CD4-positive, alpha-beta T cell treated with Interleukin-15 for 1 hour (primary cell): ENCODE measurements around the gene MIOX.
"Not testable (repeated sequence)": the region's sequence is repeated elsewhere in the genome, so short reads cannot be mapped to it uniquely, and the experiment has no call there.

ENCODE experiments used
- DNase-seq: peaks from one replicate; pipeline ENCODE4 v3.0.0-alpha.2; 2020

MIOX gene

GRCh38 chr22:50520184-50520583 is 33.5 kb downstream of the MIOX start:
- not testable (repeated sequence) for DNase-seq

GRCh38 chr22:50520826-50521453 is 34.3 kb downstream of the MIOX start:
- DNase-seq, result no peak

GRCh38 chr22:50521710-50522109 is 35.1 kb downstream of the MIOX start:
- no peak for DNase-seq

- DNase-seq, result no peak
Observed at GRCh38 chr22:50522208-50522805, 35.6 kb downstream of the MIOX start.

GRCh38 chr22:50522806-50523438 is 36.3 kb downstream of the MIOX start:
- no peak for DNase-seq

- no peak for DNase-seq
Observed at GRCh38 chr22:50523458-50523805, 36.8 kb downstream of the MIOX start.

GRCh38 chr22:50523806-50524675 is 37.4 kb downstream of the MIOX start:
- no peak for DNase-seq

GRCh38 chr22:50524676-50525103 is 38.0 kb downstream of the MIOX start:
- DNase-seq, result no peak

GRCh38 chr22:50525104-50525857 is 38.6 kb downstream of the MIOX start, which contains the start of gene SCO2:
Gene SCO2 (minus strand): TSS chr22:50525598. CDS start chr22:50524411, 1,187 bp downstream.
- DNase-seq, result peak; percentile 97

- no peak for DNase-seq
Observed at GRCh38 chr22:50525858-50526107, 39.1 kb downstream of the MIOX start.

GRCh38 chr22:50526108-50526833 is 39.6 kb downstream of the MIOX start:
- DNase-seq, result peak; percentile 86

GRCh38 chr22:50526834-50527801 is 40.5 kb downstream of the MIOX start:
- peak; percentile 74 for DNase-seq

GRCh38 chr22:50527921-50528681 is 41.4 kb downstream of the MIOX start:
- no peak for DNase-seq

GRCh38 chr22:50528682-50529415 is 42.2 kb downstream of the MIOX start:
- DNase-seq, result no peak

- DNase-seq, result no peak
Observed at GRCh38 chr22:50529416-50529896, 42.8 kb downstream of the MIOX start.

- peak; percentile 81 for DNase-seq
Observed at GRCh38 chr22:50529897-50530579, 43.4 kb downstream of the MIOX start, which contains the start of gene TYMP. Gene TYMP (minus strand): TSS chr22:50530012. CDS start chr22:50529709, 303 bp downstream.

GRCh38 chr22:50530580-50530876 is 43.9 kb downstream of the MIOX start:
- DNase-seq, result peak; percentile 38

- DNase-seq, result peak; percentile 90
Observed at GRCh38 chr22:50530877-50531545, 44.4 kb downstream of the MIOX start.
